Smooth muscle cell (in vitro differentiated cells): ENCODE results near the gene TMEM82. TPM values are rescaled to one million over a fixed set of nuclear protein-coding genes. Genes with fewer than 3 reads are reported as not detected.

Experiments
- DNase-seq: peaks from one replicate; lab custom pipeline; 2025; ENCODE audit not compliant: unreplicated experiment; lab: John Stamatoyannopoulos, UW
- H2AFZ ChIP-seq: fragments of 200-600 bp; sonication (generic); 2 replicates; pipeline ENCODE4 v1.6.0; 2016; ENCODE audit warnings: antibody characterized with exemption, low read depth, mild to moderate bottlenecking
- H3F3A ChIP-seq: fragments of 200-600 bp; sonication (generic); 2 replicates; pipeline ENCODE4 v1.6.0; 2017; ENCODE audit warnings: antibody characterized with exemption, low read depth
- H3K27ac ChIP-seq: fragments of 200-600 bp; sonication (generic); 2 replicates; pipeline ENCODE4 v1.5.1; 2016; ENCODE audit warnings: low read depth, mild to moderate bottlenecking
- H3K27me3 ChIP-seq: fragments of 200-600 bp; sonication (generic); 2 replicates; pipeline ENCODE4 v1.6.1; 2016; ENCODE audit warnings: low read depth, mild to moderate bottlenecking
- H3K36me3 ChIP-seq: fragments of 200-600 bp; sonication (generic); 2 replicates; pipeline ENCODE4 v1.5.1; 2016; ENCODE audit warnings: low read depth
- H3K4me1 ChIP-seq: fragments of 200-600 bp; sonication (generic); 2 replicates; pipeline ENCODE4 v1.5.1; 2016; ENCODE audit warnings: low read depth
- H3K4me2 ChIP-seq: fragments of 200-600 bp; sonication (generic); 2 replicates; pipeline ENCODE4 v1.6.0; 2016; ENCODE audit warnings: mild to moderate bottlenecking
- H3K4me3 ChIP-seq: fragments of 200-600 bp; sonication (generic); 2 replicates; pipeline ENCODE4 v1.5.1; 2016; ENCODE audit warnings: mild to moderate bottlenecking
- H3K79me2 ChIP-seq: fragments of 200-600 bp; sonication (generic); 2 replicates; pipeline ENCODE4 v1.6.0; 2016; ENCODE audit warnings: low read depth, mild to moderate bottlenecking
- H3K9ac ChIP-seq: fragments of 200-600 bp; sonication (generic); 2 replicates; pipeline ENCODE4 v1.6.0; 2016; ENCODE audit warnings: low read depth
- H3K9me3 ChIP-seq: fragments of 200-600 bp; sonication (generic); replicated peaks from 2 replicates; pipeline ENCODE4 v1.5.1; 2016; ENCODE audit warnings: low read depth
- H4K20me1 ChIP-seq: fragments of 200-600 bp; sonication (generic); 2 replicates; pipeline ENCODE4 v1.6.0; 2016; ENCODE audit warnings: low read depth
- WGBS: methylation state at CpG from one replicate; pipeline ENCODE4 v1.1.7; 2016; ENCODE audit warnings: low lambda C conversion rate; 5-methylcytosine and 5-hydroxymethylcytosine counted together
- polyA plus RNA-seq: library from polyadenylated mRNA; unstranded; fragments of >200 nt; fragmentation: Nextera tagmentation; extraction: Ambion mirVana; gene quantifications from 2 replicates; pipeline ENCODE4 v1.2.1, GENCODE V29; 2016
- total RNA-seq: library from RNA; depleted of rRNA; stranded (reverse); fragments of >200 nt; gene quantifications from 2 replicates; pipeline ENCODE4 v1.2.3, GENCODE V29; 2014
- TF ChIP-seq, protein P1 (sequence below): fragments of 200-600 bp; sonication (generic); IDR thresholded peaks from 2 replicates; pipeline ENCODE4 v1.5.1; 2017; ENCODE audit warnings: borderline replicate concordance, mild to moderate bottlenecking, antibody characterized with exemption; ENCODE audit not compliant: insufficient read depth, poor library complexity, severe bottlenecking

Gene TMEM82
- total and polyA plus RNA-seq, 2 experiments from 2014 or later = not detected

DNA sequence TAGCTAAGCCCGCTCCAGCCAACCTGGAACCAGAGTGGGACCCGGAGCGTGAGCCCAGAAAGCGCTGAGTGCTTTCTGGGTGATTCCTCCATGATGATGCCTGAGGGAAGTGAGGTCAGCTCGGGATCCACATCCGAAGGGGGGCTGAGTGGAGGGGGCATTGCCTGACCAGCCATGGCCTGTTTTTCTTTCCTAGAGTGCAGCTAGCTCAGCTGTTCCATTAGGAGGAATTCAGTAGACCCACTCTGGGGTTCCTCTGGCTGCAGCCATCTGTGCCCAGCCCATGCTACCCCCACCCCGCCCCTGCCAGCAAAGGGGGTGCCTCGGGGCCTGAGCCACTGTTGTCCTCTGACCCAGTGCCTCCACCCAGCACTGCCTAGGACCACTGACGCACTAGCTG lies 15.8 kb upstream of the TMEM82 start:
- Histone ChIP-seq H3K27ac (no peak overlapping the region), H3K79me2 (no peaks in the 10 kb centered on the region), H3F3A (no peaks in the 10 kb centered on the region), H3K4me2 (no peak overlapping the region), H3K36me3 (no peaks in the 10 kb centered on the region), H3K9me3 (no peaks in the 10 kb centered on the region), H3K4me3 (no peak overlapping the region), H2AFZ (no peak overlapping the region), H3K9ac (no peak overlapping the region), H3K27me3 (no peaks in the 10 kb centered on the region), H4K20me1 (peaks cover 2% of the 10 kb centered on the region), H3K4me1 (no peaks in the 10 kb centered on the region)
- TF ChIP-seq, protein P1, sequence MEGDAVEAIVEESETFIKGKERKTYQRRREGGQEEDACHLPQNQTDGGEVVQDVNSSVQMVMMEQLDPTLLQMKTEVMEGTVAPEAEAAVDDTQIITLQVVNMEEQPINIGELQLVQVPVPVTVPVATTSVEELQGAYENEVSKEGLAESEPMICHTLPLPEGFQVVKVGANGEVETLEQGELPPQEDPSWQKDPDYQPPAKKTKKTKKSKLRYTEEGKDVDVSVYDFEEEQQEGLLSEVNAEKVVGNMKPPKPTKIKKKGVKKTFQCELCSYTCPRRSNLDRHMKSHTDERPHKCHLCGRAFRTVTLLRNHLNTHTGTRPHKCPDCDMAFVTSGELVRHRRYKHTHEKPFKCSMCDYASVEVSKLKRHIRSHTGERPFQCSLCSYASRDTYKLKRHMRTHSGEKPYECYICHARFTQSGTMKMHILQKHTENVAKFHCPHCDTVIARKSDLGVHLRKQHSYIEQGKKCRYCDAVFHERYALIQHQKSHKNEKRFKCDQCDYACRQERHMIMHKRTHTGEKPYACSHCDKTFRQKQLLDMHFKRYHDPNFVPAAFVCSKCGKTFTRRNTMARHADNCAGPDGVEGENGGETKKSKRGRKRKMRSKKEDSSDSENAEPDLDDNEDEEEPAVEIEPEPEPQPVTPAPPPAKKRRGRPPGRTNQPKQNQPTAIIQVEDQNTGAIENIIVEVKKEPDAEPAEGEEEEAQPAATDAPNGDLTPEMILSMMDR = no peak
- 96% methylated on average over 9 of the region's 9 CpGs for WGBS
- DNase-seq = no peak

DNA sequence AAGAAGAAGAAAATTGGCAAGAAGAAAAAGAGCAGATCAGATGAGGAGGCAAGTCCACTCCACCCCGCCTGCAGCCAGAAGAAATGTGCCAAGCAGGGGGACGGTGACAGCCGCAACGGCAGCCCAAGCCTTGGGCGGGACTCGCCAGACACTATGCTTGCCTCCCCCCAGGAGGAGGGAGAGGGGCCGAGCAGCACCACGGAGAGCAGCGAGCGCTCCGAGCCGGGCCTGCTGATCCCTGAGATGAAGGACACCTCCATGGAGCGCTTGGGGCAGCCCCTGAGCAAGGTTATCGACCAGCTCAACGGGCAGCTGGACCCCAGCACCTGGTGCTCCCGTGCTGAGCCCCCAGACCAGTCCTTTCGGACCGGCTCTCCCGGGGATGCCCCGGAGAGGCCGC lies 15.3 kb upstream of the TMEM82 start:
- Histone ChIP-seq H3K4me3 (no peak overlapping the region), H3K9ac (no peak overlapping the region), H2AFZ (no peak overlapping the region), H3K79me2 (no peaks in the 10 kb centered on the region), H3K4me2 (no peak overlapping the region), H3K27ac (no peak overlapping the region), H3F3A (no peaks in the 10 kb centered on the region), H3K27me3 (no peaks in the 10 kb centered on the region), H3K9me3 (no peaks in the 10 kb centered on the region), H3K36me3 (no peaks in the 10 kb centered on the region), H4K20me1 (no peaks in the 10 kb centered on the region), H3K4me1 (no peaks in the 10 kb centered on the region)
- DNase-seq = no peak
- TF ChIP-seq, protein P1 = no peak
- WGBS = 96% methylated on average over 20 of the region's 21 CpGs

DNA sequence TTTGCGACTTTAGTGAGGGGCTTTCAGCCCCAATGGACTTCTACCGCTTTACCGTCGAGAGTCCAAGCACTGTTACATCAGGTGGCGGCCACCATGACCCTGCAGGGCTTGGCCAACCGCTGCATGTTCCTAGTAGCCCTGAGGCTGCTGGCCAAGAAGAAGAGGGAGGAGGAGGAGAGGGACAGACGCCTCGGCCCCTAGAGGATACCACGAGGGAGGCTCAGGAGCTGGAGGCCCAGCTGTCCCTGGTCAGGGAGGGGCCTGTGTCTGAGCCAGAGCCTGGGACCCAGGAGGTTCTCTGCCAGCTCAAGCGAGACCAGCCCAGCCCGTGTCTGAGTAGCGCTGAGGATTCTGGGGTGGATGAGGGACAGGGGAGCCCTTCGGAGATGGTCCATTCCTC lies 14.9 kb upstream of the TMEM82 start:
- Histone ChIP-seq H4K20me1 (no peaks in the 10 kb centered on the region), H3K4me1 (no peaks in the 10 kb centered on the region), H3K4me3 (no peak overlapping the region)

DNA sequence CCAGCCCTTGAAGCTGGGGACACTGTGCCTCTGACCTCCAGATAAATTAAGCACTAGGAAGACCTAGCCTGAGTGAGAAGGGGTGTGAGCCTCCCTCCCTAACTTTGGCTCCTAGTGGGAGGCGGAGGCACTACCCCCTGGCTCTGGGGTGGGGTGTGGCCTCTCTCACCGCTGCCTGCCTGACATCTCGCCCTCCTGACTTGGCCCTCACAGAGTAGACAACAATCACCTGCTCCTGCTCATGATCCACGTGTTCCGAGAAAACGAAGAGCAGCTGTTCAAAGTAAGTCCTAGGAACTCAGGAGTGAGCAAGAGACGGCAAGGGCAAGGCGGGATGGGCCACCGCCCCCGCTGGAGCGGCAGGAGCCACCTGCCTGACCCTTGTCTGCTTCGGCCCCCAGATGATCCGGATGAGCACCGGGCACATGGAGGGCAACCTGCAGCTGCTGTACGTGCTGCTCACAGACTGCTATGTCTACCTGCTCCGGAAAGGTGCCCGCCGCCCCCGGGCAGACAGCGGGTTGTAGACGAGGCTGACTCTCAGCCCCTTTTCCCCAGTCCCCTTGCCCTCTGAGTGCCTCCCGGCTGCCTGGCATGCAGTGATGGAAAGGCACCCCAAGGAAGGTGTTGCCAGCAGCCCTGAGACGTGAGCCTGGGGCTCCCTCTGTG lies 14.3 kb upstream of the TMEM82 start:
- WGBS = 98% methylated on average over 23 of the region's 23 CpGs
- no peak for DNase-seq
- Histone ChIP-seq H3K27ac (no peak overlapping the region), H3K9ac (no peak overlapping the region), H2AFZ (no peak overlapping the region), H3K4me3 (no peak overlapping the region), H3K4me1 (no peaks in the 10 kb centered on the region), H3K79me2 (no peaks in the 10 kb centered on the region), H3F3A (no peaks in the 10 kb centered on the region), H3K4me2 (no peak overlapping the region), H3K9me3 (no peaks in the 10 kb centered on the region), H3K36me3 (no peaks in the 10 kb centered on the region), H4K20me1 (no peaks in the 10 kb centered on the region), H3K27me3 (no peaks in the 10 kb centered on the region)
- TF ChIP-seq, protein P1 = no peak

More for the DNA sequence above, 14.9 kb upstream of the TMEM82 start:
- no peak overlapping the region for H3K9ac ChIP-seq
- H3K36me3 ChIP-seq = no peaks in the 10 kb centered on the region
- no peaks in the 10 kb centered on the region for H3K79me2 ChIP-seq
- H3F3A ChIP-seq = no peaks in the 10 kb centered on the region
- H3K27ac ChIP-seq = no peak overlapping the region
- no peaks in the 10 kb centered on the region for H3K27me3 ChIP-seq
- H3K9me3 ChIP-seq = no peaks in the 10 kb centered on the region
- WGBS = 94% methylated on average over 13 of the region's 13 CpGs
- H2AFZ ChIP-seq = no peak overlapping the region
- H3K4me2 ChIP-seq = no peak overlapping the region
- TF ChIP-seq, protein P1 = no peak
- DNase-seq = no peak
